HCT116 (cell line): ENCODE measurements around the gene FAM204A. TPM values are rescaled to one million over a fixed set of nuclear protein-coding genes. Genes with fewer than 3 reads are reported as not detected.

Experiments
- ATAC-seq: fragments of 200-7000 bp; cut with Tn5 transposase; 2 replicates; pipeline ENCODE4 v1.9.1; 2020; ENCODE audit warnings: mild to moderate bottlenecking, moderate library complexity
- BruUV-seq: library from RNA; stranded (reverse); fragments of 400-500 nt; replicated peaks from 2 replicates; lab custom pipeline; 2021; lab: Mats Ljungman, UMichigan
- CTCF ChIA-PET: fragments of 300-600 bp; sonication (Branson Sonifier 250); formaldehyde crosslinking; loops from one replicate; lab custom pipeline; 2021; ENCODE audit warnings: antibody characterized with exemption; lab: Charles Lee
- POLR2A ChIA-PET: fragments of 300-600, 350-600 bp; sonication (Branson Sonifier 250); formaldehyde crosslinking; loops from one replicate; lab custom pipeline; 2021; ENCODE audit warnings: antibody characterized with exemption; lab: Charles Lee
- RAD21 ChIA-PET, 2 experiments: fragments of 300-600 bp; sonication (Branson Sonifier 250); formaldehyde crosslinking; loops; one replicate each; lab custom pipeline; 2023; ENCODE audit warnings: low total read pairs in 2 of 2; ENCODE audit not compliant: uncharacterized antibody in 2 of 2, unreplicated experiment in 2 of 2, low non-redundant PET in 1 of 2; lab: Charles Lee
- DNase-seq: peaks from one replicate; pipeline ENCODE4 v3.0.0-alpha.2; 2010; ENCODE audit warnings: low read depth, low spot score
- H2AFZ ChIP-seq: fragments of 200-600 bp; shearing (Covaris generic), sonication (generic); 2 replicates; pipeline ENCODE4 v1.6.1; 2017; ENCODE audit warnings: low read depth, mixed run types, mixed read lengths, antibody characterized with exemption, low read length; ENCODE audit not compliant: poor library complexity, severe bottlenecking
- H3K27ac ChIP-seq: 2 replicates; pipeline ENCODE4 v1.5.1; 2012; ENCODE audit warnings: low read depth, low read length
- H3K27me3 ChIP-seq: fragments of 200-600 bp; sonication (generic); 2 replicates; pipeline ENCODE4 v1.6.1; 2016; ENCODE audit warnings: mixed run types, low read length, mixed read lengths; ENCODE audit not compliant: insufficient read depth
- H3K36me3 ChIP-seq, 2 experiments: fragments of 200-500 bp in 1 of 2; fragments of 200-600 bp in 1 of 2; sonication (Bioruptor generic) in 1 of 2; sonication (generic) in 1 of 2; 2 replicates each; pipeline versions ENCODE4 v1.5.1 to v1.6.1; 2014 to 2016; ENCODE audit warnings: low read length in 2 of 2, inconsistent platforms in 1 of 2, mixed read lengths in 1 of 2, mixed run types in 1 of 2; ENCODE audit not compliant: insufficient read depth in 2 of 2, control insufficient read depth in 1 of 2
- H3K4me1 ChIP-seq, 2 experiments: fragments of 200-600 bp in 1 of 2; sonication (generic) in 1 of 2; 2 replicates each; pipeline versions ENCODE4 v1.5.1 to v1.6.1; 2012 to 2017; ENCODE audit warnings: low read length in 2 of 2, inconsistent platforms in 1 of 2, mild to moderate bottlenecking in 1 of 2, mixed read lengths in 1 of 2, mixed run types in 1 of 2, moderate library complexity in 1 of 2; ENCODE audit not compliant: insufficient read depth in 2 of 2, control insufficient read depth in 1 of 2
- H3K4me2 ChIP-seq: fragments of 200-600 bp; sonication (generic); 2 replicates; pipeline ENCODE4 v1.6.1; 2017; ENCODE audit warnings: mixed run types, low read length, mixed read lengths
- H3K4me3 ChIP-seq, 2 experiments: fragments of 200-600 bp in 1 of 2; sonication (generic) in 1 of 2; replicated peaks in 1 of 2; 2 replicates each; pipeline ENCODE4 v1.5.1; 2011 to 2016; ENCODE audit warnings: low read length in 2 of 2, control low read depth in 1 of 2, low read depth in 1 of 2, mild to moderate bottlenecking in 1 of 2, mixed read lengths in 1 of 2, mixed run types in 1 of 2
- H3K79me2 ChIP-seq: fragments of 200-600 bp; sonication (generic); 2 replicates; pipeline ENCODE4 v1.6.1; 2017; ENCODE audit warnings: mild to moderate bottlenecking, mixed run types, low read length, moderate library complexity, mixed read lengths; ENCODE audit not compliant: insufficient read depth
- H3K9ac ChIP-seq: fragments of 200-600 bp; sonication (generic); 2 replicates; pipeline ENCODE4 v1.6.1; 2016; ENCODE audit warnings: low read length, mixed read lengths
- H3K9me2 ChIP-seq: fragments of 200-600 bp; sonication (generic), shearing (Covaris generic); 2 replicates; pipeline ENCODE4 v1.6.1; 2017; ENCODE audit warnings: mixed run types, mild to moderate bottlenecking, moderate library complexity; ENCODE audit not compliant: insufficient read depth
- H3K9me3 ChIP-seq, 2 experiments: fragments of 200-500 bp in 1 of 2; fragments of 200-600 bp in 1 of 2; sonication (Bioruptor generic) in 1 of 2; sonication (generic) in 1 of 2; 2 replicates each; pipeline ENCODE4 v1.6.1; 2014 to 2017; ENCODE audit warnings: low read length in 2 of 2, mixed read lengths in 2 of 2, inconsistent platforms in 1 of 2, low read depth in 1 of 2, mild to moderate bottlenecking in 1 of 2, mixed run types in 1 of 2, moderate library complexity in 1 of 2; ENCODE audit not compliant: control insufficient read depth in 1 of 2, insufficient read depth in 1 of 2
- H4K20me1 ChIP-seq: fragments of 200-600 bp; sonication (generic), shearing (Covaris generic); 2 replicates; pipeline ENCODE4 v1.6.1; 2017; ENCODE audit warnings: mixed run types, mild to moderate bottlenecking, moderate library complexity; ENCODE audit not compliant: insufficient read depth
- CBX3 ChIP-seq: IDR thresholded peaks from 2 replicates; pipeline ENCODE4 v1.6.1; 2012; ENCODE audit warnings: low read depth
- ELF1 ChIP-seq: IDR thresholded peaks from 2 replicates; pipeline ENCODE4 v1.6.1; 2012; ENCODE audit warnings: low read depth, borderline replicate concordance
- EZH2phosphoT487 ChIP-seq: fragments of 200-600 bp; IDR thresholded peaks from 2 replicates; pipeline ENCODE4 v1.6.1; 2018; ENCODE audit warnings: antibody characterized with exemption, borderline replicate concordance
- JUND ChIP-seq: IDR thresholded peaks from 2 replicates; pipeline ENCODE4 v1.6.1; 2012
- REST ChIP-seq: IDR thresholded peaks from 2 replicates; pipeline ENCODE4 v1.6.1; 2012; ENCODE audit warnings: low read depth
- SP1 ChIP-seq: IDR thresholded peaks from 2 replicates; pipeline ENCODE4 v1.6.1; 2012; ENCODE audit warnings: low read depth
- SRF ChIP-seq: IDR thresholded peaks from 2 replicates; pipeline ENCODE4 v1.6.1; 2012; ENCODE audit warnings: low read depth
- TCF7L2 ChIP-seq: IDR thresholded peaks from 2 replicates; pipeline ENCODE4 v1.7.0; 2011; ENCODE audit warnings: borderline replicate concordance, inconsistent platforms; ENCODE audit not compliant: insufficient read depth, insufficient read length; ENCODE audit errors: extremely low read depth
- YY1 ChIP-seq: IDR thresholded peaks from 2 replicates; pipeline ENCODE4 v1.6.1; 2011; ENCODE audit warnings: low read length, low read depth, moderate library complexity, mild to moderate bottlenecking; ENCODE audit not compliant: insufficient replicate concordance; ENCODE audit errors: extremely low read depth
- ZNF274 ChIP-seq: fragments of 200-500 bp; sonication (Bioruptor generic); IDR thresholded peaks from 2 replicates; pipeline ENCODE4 v1.6.1; 2014; ENCODE audit warnings: mild to moderate bottlenecking, low read depth, low read length, inconsistent platforms
- intact Hi-C: fragments of 100-400 bp; cut with micrococcal nuclease; formaldehyde crosslinking; loops from 2 replicates; pipeline ENCODE4 v1.10.0; 2022
- total RNA-seq: library from RNA; stranded (reverse); gene quantifications from one replicate; pipeline ENCODE4 v1.2.1, GENCODE V29; 2021; ENCODE audit not compliant: unreplicated experiment

The FAM204A gene
- total RNA-seq, 1 experiment from 2014 or later, result 79.5 TPM

- ChIA-PET RAD21 (no interaction called here), POLR2A (no interaction called here), CTCF (interaction anchor here (1.0 to 1.4 kb wide), 2 partner anchors 16 to 118 kb away, joined by 3 read pairs; no protein-coding TSS in a partner anchor)
- intact Hi-C loops, result no loop called here
- no peaks in the 10 kb centered on the region for H4K20me1 ChIP-seq
- no peaks in the 10 kb centered on the region for H3K9me2 ChIP-seq
- no peak for ATAC-seq
- H3K79me2 ChIP-seq, result no peaks in the 10 kb centered on the region
- H3K4me2 ChIP-seq, result no peak overlapping the region
- BruUV-seq, result no TSS peak
- no peak for TF ChIP-seq JUND
- TF ChIP-seq TCF7L2, result no peak
- no peak for TF ChIP-seq EZH2phosphoT487
- TF ChIP-seq REST, result no peak
- no peak for TF ChIP-seq CBX3
- no peak for TF ChIP-seq YY1
- no peak for TF ChIP-seq SP1
- TF ChIP-seq ELF1, result no peak
- TF ChIP-seq SRF, result no peak
- no peak for TF ChIP-seq ZNF274
- H3K4me1 ChIP-seq, result peaks cover 0 to 4% of the 10 kb centered on the region in 2 experiments; a peak in 1 of 4 replicates
- no peak overlapping the region for H2AFZ ChIP-seq
- peaks cover 2 to 5% of the 10 kb centered on the region in 2 experiments; a peak in 3 of 4 replicates for H3K36me3 ChIP-seq
- no peak for DNase-seq
- H3K9ac ChIP-seq, result no peak overlapping the region
- no peaks in the 10 kb centered on the region for H3K27me3 ChIP-seq
- H3K4me3 ChIP-seq, result no peak overlapping the region
- H3K27ac ChIP-seq, result no peak overlapping the region
- no peaks in the 10 kb centered on the region for H3K9me3 ChIP-seq
Measured at GRCh38 chr10:118305730-118306129, 36.4 kb downstream of the FAM204A start.
